Ishikawa (cell line): ENCODE results near the gene KRT17.

Source experiments
- CEBPB ChIP-seq: IDR thresholded peaks from 2 replicates; pipeline ENCODE4 v1.6.1; 2012
- CREB1 ChIP-seq: IDR thresholded peaks from 2 replicates; pipeline ENCODE4 v1.6.1; 2012; ENCODE audit warnings: low read depth
- EGR1 ChIP-seq: IDR thresholded peaks from 2 replicates; pipeline ENCODE4 v1.6.1; 2012
- EP300 ChIP-seq: IDR thresholded peaks from 2 replicates; pipeline ENCODE4 v1.6.1; 2012; ENCODE audit warnings: borderline replicate concordance
- MAX ChIP-seq: IDR thresholded peaks from 2 replicates; pipeline ENCODE4 v1.6.1; 2012
- RAD21 ChIP-seq: IDR thresholded peaks from 2 replicates; pipeline ENCODE4 v1.6.1; 2012; ENCODE audit warnings: low read depth
- REST ChIP-seq: IDR thresholded peaks from 2 replicates; pipeline ENCODE4 v1.6.1; 2012; ENCODE audit warnings: low read depth, mild to moderate bottlenecking
- TAF1 ChIP-seq: IDR thresholded peaks from 2 replicates; pipeline ENCODE4 v1.6.1; 2012; ENCODE audit warnings: low read depth, mild to moderate bottlenecking
- TCF12 ChIP-seq: IDR thresholded peaks from 2 replicates; pipeline ENCODE4 v1.6.1; 2012; ENCODE audit warnings: low read depth
- TEAD4 ChIP-seq: IDR thresholded peaks from 2 replicates; pipeline ENCODE4 v1.6.1; 2012
- YY1 ChIP-seq: IDR thresholded peaks from 2 replicates; pipeline ENCODE4 v1.6.1; 2012; ENCODE audit warnings: low read depth
- ZBTB7A ChIP-seq: IDR thresholded peaks from 2 replicates; pipeline ENCODE4 v1.6.1; 2012; ENCODE audit warnings: low read depth

DNA sequence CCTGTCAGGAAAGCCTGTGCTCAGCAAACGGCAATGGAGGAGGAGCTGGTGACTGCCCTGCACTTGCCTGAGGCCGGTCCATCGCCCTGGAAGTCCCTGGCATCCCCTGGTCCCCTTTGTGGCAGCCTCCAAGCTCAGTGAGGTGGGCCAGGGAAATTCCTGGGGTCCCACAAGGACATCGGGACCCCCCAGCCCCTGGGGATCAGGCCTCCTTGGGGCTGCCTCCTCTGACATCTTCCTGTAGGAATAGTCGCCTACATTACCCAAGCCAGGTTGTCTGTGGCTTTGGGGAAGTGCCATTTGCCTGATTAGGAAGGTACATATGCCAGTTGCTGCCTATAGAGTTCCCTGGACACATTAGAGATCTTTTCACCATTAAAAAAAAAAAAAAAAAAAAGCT is 45.4 kb downstream of the KRT17 start:
- no peak for TF ChIP-seq TAF1
- no peak for TF ChIP-seq EP300
- TF ChIP-seq RAD21, result no peak
- no peak for TF ChIP-seq REST
- no peak for TF ChIP-seq MAX
- no peak for TF ChIP-seq CEBPB
- no peak for TF ChIP-seq TCF12
- no peak for TF ChIP-seq CREB1
- no peak for TF ChIP-seq YY1
- no peak for TF ChIP-seq EGR1
- no peak for TF ChIP-seq TEAD4
- no peak for TF ChIP-seq ZBTB7A
